Right atrium auricular region (tissue), 2 donors: Measurements from ENCODE around the gene MYOM1. TPM values are rescaled to one million over a fixed set of nuclear protein-coding genes. Genes with fewer than 3 reads are reported as not detected.

Experiments used
- DNase-seq: peaks from one replicate; pipeline ENCODE4 v3.0.0-alpha.2; 2019; ENCODE audit warnings: low spot score
- H3K27ac ChIP-seq, 2 donors: fragments of 200-600 bp; sonication (generic); 1 replicate in 1 of 2; 2 replicates in 1 of 2; pipeline ENCODE4 v1.5.1; 2016 to 2019
- H3K27me3 ChIP-seq, 2 donors: fragments of 200-600 bp; sonication (generic); one replicate each; pipeline versions ENCODE4 v1.5.1 to v1.6.0; 2017 to 2019
- H3K36me3 ChIP-seq: fragments of 200-600 bp; sonication (generic); one replicate; pipeline ENCODE4 v1.5.1; 2016
- H3K4me1 ChIP-seq, 2 donors: fragments of 200-600 bp; sonication (generic); one replicate each; pipeline versions ENCODE4 v1.5.1 to v1.6.0; 2017 to 2019
- H3K4me3 ChIP-seq, 2 donors: fragments of 200-600 bp; sonication (generic); 1 replicate in 1 of 2; 2 replicates in 1 of 2; pipeline ENCODE4 v1.5.1; 2017 to 2019; ENCODE audit warnings: mild to moderate bottlenecking in 1 of 2, moderate library complexity in 1 of 2
- H3K9me3 ChIP-seq, 2 donors: fragments of 200-600 bp; sonication (generic); one replicate each; pipeline ENCODE4 v1.5.1; 2019
- total RNA-seq, 2 donors: library from RNA; depleted of rRNA; stranded (reverse); fragments of >200 nt; gene quantifications; one replicate each; pipeline ENCODE4 v1.1.0, GENCODE V29; 2016
- TF ChIP-seq, protein P1 (sequence below), 2 donors: fragments of 200-600 bp; sonication (generic); IDR thresholded peaks; one replicate each; pipeline ENCODE4 v1.5.1; 2019; ENCODE audit warnings: antibody characterized with exemption in 2 of 2

Gene MYOM1
- total RNA-seq, 2 donors from 2014 or later: 357 to 410 TPM

GRCh38 chr18:3251963-3252277 lies 32.2 kb upstream of the MYOM1 start:
- peaks cover 67% of the 10 kb centered on the region for H3K36me3 ChIP-seq
- TF ChIP-seq, protein P1, sequence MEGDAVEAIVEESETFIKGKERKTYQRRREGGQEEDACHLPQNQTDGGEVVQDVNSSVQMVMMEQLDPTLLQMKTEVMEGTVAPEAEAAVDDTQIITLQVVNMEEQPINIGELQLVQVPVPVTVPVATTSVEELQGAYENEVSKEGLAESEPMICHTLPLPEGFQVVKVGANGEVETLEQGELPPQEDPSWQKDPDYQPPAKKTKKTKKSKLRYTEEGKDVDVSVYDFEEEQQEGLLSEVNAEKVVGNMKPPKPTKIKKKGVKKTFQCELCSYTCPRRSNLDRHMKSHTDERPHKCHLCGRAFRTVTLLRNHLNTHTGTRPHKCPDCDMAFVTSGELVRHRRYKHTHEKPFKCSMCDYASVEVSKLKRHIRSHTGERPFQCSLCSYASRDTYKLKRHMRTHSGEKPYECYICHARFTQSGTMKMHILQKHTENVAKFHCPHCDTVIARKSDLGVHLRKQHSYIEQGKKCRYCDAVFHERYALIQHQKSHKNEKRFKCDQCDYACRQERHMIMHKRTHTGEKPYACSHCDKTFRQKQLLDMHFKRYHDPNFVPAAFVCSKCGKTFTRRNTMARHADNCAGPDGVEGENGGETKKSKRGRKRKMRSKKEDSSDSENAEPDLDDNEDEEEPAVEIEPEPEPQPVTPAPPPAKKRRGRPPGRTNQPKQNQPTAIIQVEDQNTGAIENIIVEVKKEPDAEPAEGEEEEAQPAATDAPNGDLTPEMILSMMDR (IDR thresholded peaks at IDR 0.05): no peak
- peak overlapping the region; percentile 99 to 100 for H3K27ac ChIP-seq
- DNase-seq: no peak
- no peaks in the 10 kb centered on the region for H3K27me3 ChIP-seq
- H3K9me3 ChIP-seq: no peaks in the 10 kb centered on the region
- peaks cover 0 to 78% of the 10 kb centered on the region in 2 donors for H3K4me1 ChIP-seq
- H3K4me3 ChIP-seq: peak overlapping the region; percentile 25 to 50

GRCh38 chr18:3251249-3251962 lies 31.6 kb upstream of the MYOM1 start:
- DNase-seq: no peak
- Histone ChIP-seq H3K36me3 (peaks cover 62% of the 10 kb centered on the region), H3K27ac (peak overlapping the region; percentile 99 to 100), H3K9me3 (no peaks in the 10 kb centered on the region), H3K27me3 (no peaks in the 10 kb centered on the region), H3K4me1 (peaks cover 0 to 73% of the 10 kb centered on the region in 2 donors), H3K4me3 (peak overlapping the region; percentile 25 to 50)
- TF ChIP-seq, protein P1 (IDR thresholded peaks at IDR 0.05): no peak

DNA sequence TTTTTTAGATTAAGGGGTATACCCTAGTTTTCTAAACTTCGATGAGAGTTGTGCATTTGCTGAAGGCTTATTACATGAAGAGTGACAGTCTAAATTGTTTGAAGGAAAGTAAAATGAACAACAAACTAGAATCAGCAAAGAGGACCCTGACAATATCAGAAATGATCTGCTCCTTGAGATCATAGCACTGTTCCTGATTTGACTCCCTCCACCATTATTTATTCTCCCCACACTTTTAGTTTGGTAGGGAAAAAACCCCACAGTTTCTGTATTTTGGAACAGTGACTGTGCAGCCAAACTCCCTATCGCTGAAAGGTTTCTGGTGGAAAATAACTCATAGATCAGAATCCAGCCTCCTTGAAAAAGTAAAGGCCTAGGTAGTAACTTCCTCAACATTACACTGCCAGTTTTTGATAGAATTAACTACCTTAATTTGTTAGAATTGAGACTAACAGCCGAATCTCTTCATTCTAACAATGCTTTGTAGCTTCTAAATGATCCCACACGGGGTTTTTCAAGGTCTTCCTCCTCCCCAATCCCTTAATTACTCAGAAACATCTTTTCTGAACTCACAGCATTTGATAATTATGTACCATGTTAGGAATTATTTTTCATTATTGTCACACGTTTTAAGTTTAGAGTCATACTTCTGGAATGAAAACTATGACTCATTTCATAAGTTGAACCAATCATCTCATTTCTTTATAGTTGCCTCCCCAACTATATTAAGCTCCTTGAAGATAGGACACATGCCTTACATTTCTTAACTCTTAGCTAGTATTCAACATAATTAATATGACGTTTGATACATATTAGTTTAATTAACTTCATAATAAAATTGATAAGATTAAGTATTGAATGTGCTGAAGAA lies 30.7 kb upstream of the MYOM1 start:
- H3K27ac ChIP-seq: peak overlapping the region; percentile 99 to 100
- H3K36me3 ChIP-seq: peaks cover 52% of the 10 kb centered on the region
- DNase-seq: no peak
- H3K4me1 ChIP-seq: peaks cover 0 to 67% of the 10 kb centered on the region in 2 donors
- no peaks in the 10 kb centered on the region for H3K27me3 ChIP-seq
- peak overlapping the region; percentile 88 to 99 for H3K4me3 ChIP-seq
- TF ChIP-seq, protein P1 (IDR thresholded peaks at IDR 0.05): no peak
- no peaks in the 10 kb centered on the region for H3K9me3 ChIP-seq

GRCh38 chr18:3248658-3249359 lies 29.0 kb upstream of the MYOM1 start:
- Histone ChIP-seq H3K27ac (peak overlapping the region; percentile 99 to 100), H3K36me3 (peaks cover 36% of the 10 kb centered on the region), H3K4me1 (peaks cover 0 to 67% of the 10 kb centered on the region in 2 donors), H3K27me3 (no peaks in the 10 kb centered on the region), H3K4me3 (peak overlapping the region; percentile 88 to 99), H3K9me3 (no peaks in the 10 kb centered on the region)
- no peak for DNase-seq
- TF ChIP-seq, protein P1 (IDR thresholded peaks at IDR 0.05): no peak

DNA sequence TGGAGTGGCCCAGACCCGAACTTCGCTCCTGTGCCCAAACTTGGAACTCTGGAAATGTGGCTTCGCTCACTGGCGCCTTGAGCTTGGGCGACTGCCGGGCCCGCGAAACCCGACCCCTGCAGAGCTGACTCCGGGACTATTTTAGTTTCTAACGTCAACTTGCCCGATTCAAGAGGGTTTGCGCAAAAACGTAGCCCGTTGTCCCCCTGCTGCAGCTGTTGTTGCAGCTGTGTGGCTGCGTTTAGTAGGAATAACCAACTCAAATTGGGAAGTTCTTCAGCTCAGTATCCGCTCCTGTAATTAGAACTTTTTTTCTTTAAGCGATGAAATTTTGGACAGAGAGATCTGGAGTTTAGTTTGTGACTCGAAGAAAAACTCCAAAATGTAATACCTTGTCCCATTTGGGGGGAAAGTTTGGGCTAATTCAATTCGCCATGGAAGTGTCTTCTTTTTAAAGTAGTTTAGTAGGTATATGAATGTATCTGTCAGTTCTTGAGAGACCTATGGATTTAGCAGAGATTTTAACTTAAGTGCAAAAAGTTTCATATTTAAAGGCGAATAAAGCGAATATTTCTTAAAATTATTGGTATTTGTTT lies 28.4 kb upstream of the MYOM1 start:
- H3K27ac ChIP-seq: peak overlapping the region; percentile 99 to 100
- peaks cover 29% of the 10 kb centered on the region for H3K36me3 ChIP-seq
- peaks cover 0 to 62% of the 10 kb centered on the region in 2 donors for H3K4me1 ChIP-seq
- no peaks in the 10 kb centered on the region for H3K9me3 ChIP-seq
- TF ChIP-seq, protein P1 (IDR thresholded peaks at IDR 0.05): no peak
- peak overlapping the region; percentile 88 to 99 for H3K4me3 ChIP-seq
- H3K27me3 ChIP-seq: no peaks in the 10 kb centered on the region
- no peak for DNase-seq
